Esophagus (tissue), 2 donors: Measurements from ENCODE around the gene E2F4. TPM values are rescaled to one million over a fixed set of nuclear protein-coding genes. Genes with fewer than 3 reads are reported as not detected.

Experiments
- H3K27ac ChIP-seq, 2 donors: one replicate each; pipeline ENCODE4 v1.5.1; 2013; ENCODE audit warnings: low read depth in 2 of 2, mild to moderate bottlenecking in 2 of 2, inconsistent platforms in 1 of 2, low read length in 1 of 2, moderate library complexity in 1 of 2
- H3K27me3 ChIP-seq, 2 donors: one replicate each; pipeline ENCODE4 v1.6.1; 2013; ENCODE audit warnings: low read length in 2 of 2, control low read depth in 1 of 2, mild to moderate bottlenecking in 1 of 2; ENCODE audit not compliant: insufficient read depth in 2 of 2, control insufficient read depth in 1 of 2
- H3K36me3 ChIP-seq, 2 donors: one replicate each; pipeline ENCODE4 v1.6.1; 2013; ENCODE audit warnings: low read length in 1 of 2; ENCODE audit not compliant: control insufficient read depth in 2 of 2, insufficient read depth in 2 of 2
- H3K4me1 ChIP-seq, 2 donors: one replicate each; pipeline ENCODE4 v1.6.1; 2013; ENCODE audit warnings: low read length in 1 of 2; ENCODE audit not compliant: control insufficient read depth in 2 of 2, insufficient read depth in 2 of 2
- H3K4me3 ChIP-seq, 2 donors: one replicate each; pipeline ENCODE4 v1.5.1; 2013; ENCODE audit warnings: low read length in 2 of 2, mild to moderate bottlenecking in 2 of 2, low read depth in 1 of 2, moderate library complexity in 1 of 2
- H3K9me3 ChIP-seq, 2 donors: one replicate each; pipeline ENCODE4 v1.6.1; 2013; ENCODE audit warnings: mild to moderate bottlenecking in 2 of 2, low read depth in 1 of 2, low read length in 1 of 2, moderate library complexity in 1 of 2; ENCODE audit not compliant: control insufficient read depth in 2 of 2, insufficient read depth in 1 of 2
- WGBS, 2 donors: extraction: QIAGEN DNeasy Blood & Tissue Kit; methylation state at CpG; one replicate each; pipeline ENCODE4 v1.1.7; 2013; 5-methylcytosine and 5-hydroxymethylcytosine counted together
- polyA plus RNA-seq, 2 donors: library from polyadenylated mRNA; stranded (reverse); fragments of 200-250 nt; gene quantifications; one replicate each; pipeline ENCODE4 v1.2.3, GENCODE V29; 2013
- donor health status: healthy with polysubstance abuse.
- donor health status: Bipolar disorder and iron deficiency.

Gene E2F4
- polyA plus RNA-seq, 2 donors = 49.1 to 53.0 TPM

DNA sequence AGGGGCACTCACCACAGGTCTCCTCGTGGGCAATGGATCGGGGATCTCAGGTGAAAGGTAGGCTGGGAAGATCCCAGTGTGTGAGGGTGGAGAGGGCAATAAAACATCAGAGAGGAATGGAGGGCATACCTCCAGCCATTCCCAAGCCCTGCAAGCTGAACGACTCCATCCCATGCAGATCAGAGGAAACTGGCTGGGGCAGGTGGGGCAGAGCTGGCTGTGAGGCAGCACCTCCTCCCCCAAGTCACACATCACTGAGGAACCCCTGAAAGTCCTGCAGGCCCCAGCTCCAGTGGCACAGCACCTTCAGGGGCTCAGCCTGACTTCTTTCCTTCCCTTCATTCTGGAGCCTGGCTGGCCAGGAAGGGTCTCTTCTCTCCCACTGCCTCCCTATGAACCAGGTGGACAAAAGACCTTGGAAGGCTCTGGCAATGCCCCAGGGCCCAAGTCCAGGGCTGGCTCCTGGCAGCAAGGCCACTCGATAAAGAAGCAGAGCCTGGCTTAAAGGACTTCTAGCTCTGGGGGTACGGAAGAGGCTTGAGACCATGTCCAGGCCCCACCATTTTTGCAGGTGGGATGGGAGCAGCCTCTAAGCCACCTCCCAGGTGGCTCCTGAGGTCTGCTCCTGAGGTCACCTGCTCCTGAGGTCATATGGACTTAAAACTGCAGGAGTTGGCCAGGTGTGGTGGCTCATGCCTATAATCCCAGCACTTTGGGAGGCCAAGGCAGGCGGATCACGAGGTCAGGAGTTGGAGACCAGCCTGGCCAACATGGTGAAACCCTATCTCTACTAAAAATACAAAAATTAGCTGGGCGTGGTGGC, 21.5 kb downstream of the E2F4 start:
- H3K36me3 ChIP-seq = peaks cover 2% of the 10 kb centered on the region in 2 donors
- no peak overlapping the region for H3K4me3 ChIP-seq
- 78 to 79% methylated on average over 8 of the region's 8 CpGs for WGBS, 2 donors
- H3K4me1 ChIP-seq = no peaks in the 10 kb centered on the region
- H3K27me3 ChIP-seq = no peaks in the 10 kb centered on the region
- no peak overlapping the region for H3K27ac ChIP-seq
- no peaks in the 10 kb centered on the region for H3K9me3 ChIP-seq

DNA sequence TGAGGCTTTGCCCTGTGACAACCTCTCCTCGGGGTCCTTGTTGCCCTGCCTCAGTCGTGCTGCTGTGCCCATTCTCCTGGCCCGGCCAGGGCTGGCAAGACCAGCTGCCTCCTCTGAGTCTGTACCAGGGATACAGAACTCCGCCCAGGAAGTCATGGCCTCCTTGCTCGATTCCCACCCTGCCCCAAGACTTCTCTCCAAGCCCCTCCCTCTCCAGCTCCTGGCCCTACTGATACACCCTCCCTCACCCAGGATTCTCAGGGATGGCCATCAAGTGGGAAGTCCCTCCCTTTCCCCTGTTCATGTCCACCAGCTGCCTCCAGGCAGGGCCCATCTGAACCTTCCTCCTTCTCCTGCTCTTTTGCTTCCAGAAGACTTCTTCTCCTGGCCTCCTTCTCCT, 23.8 kb downstream of the E2F4 start:
- H3K27ac ChIP-seq = no peak overlapping the region
- no peaks in the 10 kb centered on the region for H3K27me3 ChIP-seq
- H3K9me3 ChIP-seq = no peaks in the 10 kb centered on the region
- no peak overlapping the region for H3K4me3 ChIP-seq
- 72 to 80% methylated on average over 5 of the region's 5 CpGs for WGBS, 2 donors
- no peaks in the 10 kb centered on the region for H3K4me1 ChIP-seq
- H3K36me3 ChIP-seq = peaks cover 1 to 2% of the 10 kb centered on the region in 2 donors

DNA sequence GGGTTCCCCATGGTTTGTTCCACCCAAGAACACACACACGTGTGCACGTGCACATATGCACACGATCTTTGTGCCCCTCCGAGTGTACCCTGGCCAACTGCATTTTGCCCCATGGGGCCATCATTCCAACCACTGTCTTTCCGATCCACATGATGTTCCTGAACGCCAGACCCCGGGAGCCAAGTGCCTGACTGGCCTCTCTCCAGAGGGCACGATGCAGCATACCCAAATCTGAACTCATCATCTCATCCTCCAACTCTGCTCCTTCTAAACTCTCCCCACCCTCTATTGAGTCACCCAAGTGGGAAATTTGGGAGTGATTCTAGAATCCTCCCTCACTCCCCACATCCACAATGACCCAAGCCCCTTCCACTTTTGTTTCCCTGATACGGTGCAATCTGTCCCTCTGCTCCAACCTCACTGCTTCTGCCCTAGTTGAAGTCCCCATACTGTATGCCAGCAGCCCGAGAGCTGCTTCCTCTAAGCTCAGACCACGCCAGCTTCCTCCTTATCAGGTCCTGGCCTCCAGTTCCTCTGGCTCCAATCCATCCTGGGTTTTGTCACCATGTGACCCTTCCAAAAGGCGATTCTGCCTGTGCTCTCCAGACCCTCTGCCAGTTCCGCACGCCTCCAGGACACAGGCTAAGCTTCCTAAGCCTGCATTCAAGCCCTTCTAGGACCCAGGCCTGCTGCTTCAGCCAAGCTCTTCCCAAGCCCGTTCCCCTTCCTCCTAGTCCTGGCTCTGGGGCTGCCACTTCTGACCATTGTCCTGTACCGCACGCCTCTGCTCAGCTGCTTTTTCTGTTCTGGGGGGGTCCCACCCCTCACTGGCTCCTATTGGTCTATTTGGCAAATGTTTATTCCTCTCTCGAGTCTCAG, 24.9 kb downstream of the E2F4 start:
- H3K36me3 ChIP-seq = peaks cover 0 to 2% of the 10 kb centered on the region in 2 donors
- no peaks in the 10 kb centered on the region for H3K27me3 ChIP-seq
- H3K4me3 ChIP-seq = no peak overlapping the region
- H3K27ac ChIP-seq = peak overlapping the region in 1 of 2 donors; percentile 18
- H3K4me1 ChIP-seq = no peaks in the 10 kb centered on the region
- 70% methylated on average over 18 of the region's 18 CpGs for WGBS, 2 donors
- no peaks in the 10 kb centered on the region for H3K9me3 ChIP-seq

DNA sequence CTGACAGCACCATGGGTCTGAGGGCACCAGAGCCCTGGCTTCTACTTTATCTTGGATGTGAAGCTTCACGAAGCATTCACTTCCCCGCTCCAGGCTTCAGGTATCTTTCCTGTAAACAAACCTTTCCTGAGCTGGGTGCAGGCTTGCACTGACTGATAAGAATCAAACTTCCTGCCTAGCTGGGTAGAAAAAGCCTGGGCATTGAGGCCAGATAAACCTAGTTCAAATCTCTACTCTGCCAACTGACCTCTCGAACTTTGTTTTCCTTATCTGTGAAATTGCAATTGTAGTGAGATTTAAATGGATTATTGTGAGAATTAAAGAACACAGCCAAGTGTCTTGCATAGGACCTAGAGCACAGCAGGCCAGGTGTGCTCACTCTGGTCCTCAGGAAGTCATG, 32.0 kb downstream of the E2F4 start:
- Histone ChIP-seq H3K27ac (no peak overlapping the region), H3K9me3 (no peaks in the 10 kb centered on the region)
- WGBS, 2 donors = 52 to 63% methylated on average over 3 of the region's 3 CpGs

DNA sequence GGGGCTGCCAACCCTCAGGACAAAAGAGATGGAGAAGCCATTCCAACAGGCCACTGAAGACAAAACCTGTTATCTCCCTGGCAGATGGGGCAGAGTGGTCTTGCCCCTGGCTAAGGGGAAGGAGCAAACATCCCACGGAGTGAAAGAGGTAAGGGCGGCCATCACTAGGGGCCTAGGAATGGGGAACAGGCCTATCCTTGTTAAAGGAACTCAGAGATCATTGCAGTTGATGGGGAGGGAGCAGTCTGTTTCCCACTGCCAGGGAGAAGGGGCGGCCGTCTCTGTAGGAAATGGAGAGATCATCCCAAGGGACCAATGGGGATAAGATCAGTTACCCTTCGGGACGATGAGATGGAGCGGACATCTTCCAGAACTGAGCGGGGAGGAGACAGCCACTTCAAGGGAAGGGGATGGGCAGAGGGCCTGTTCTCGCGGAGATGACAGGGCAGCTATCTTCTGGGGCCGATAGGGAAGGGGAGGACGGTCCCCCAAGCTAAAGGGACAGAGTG, 34.4 kb downstream of the E2F4 start:
- peaks cover 0 to 11% of the 10 kb centered on the region in 2 donors for H3K4me1 ChIP-seq
- no peaks in the 10 kb centered on the region for H3K9me3 ChIP-seq
- H3K27ac ChIP-seq = peak overlapping the region; percentile 81 to 82
- H3K4me3 ChIP-seq = peak overlapping the region; percentile 97 to 98
- WGBS, 2 donors = 12 to 13% methylated on average over 12 of the region's 12 CpGs
- no peaks in the 10 kb centered on the region for H3K27me3 ChIP-seq
- peaks cover 12 to 24% of the 10 kb centered on the region in 2 donors for H3K36me3 ChIP-seq

More for the DNA sequence above, 32.0 kb downstream of the E2F4 start:
- Histone ChIP-seq H3K27me3 (no peaks in the 10 kb centered on the region), H3K4me1 (peaks cover 0 to 11% of the 10 kb centered on the region in 2 donors), H3K36me3 (peaks cover 2 to 5% of the 10 kb centered on the region in 2 donors), H3K4me3 (no peak overlapping the region)

DNA sequence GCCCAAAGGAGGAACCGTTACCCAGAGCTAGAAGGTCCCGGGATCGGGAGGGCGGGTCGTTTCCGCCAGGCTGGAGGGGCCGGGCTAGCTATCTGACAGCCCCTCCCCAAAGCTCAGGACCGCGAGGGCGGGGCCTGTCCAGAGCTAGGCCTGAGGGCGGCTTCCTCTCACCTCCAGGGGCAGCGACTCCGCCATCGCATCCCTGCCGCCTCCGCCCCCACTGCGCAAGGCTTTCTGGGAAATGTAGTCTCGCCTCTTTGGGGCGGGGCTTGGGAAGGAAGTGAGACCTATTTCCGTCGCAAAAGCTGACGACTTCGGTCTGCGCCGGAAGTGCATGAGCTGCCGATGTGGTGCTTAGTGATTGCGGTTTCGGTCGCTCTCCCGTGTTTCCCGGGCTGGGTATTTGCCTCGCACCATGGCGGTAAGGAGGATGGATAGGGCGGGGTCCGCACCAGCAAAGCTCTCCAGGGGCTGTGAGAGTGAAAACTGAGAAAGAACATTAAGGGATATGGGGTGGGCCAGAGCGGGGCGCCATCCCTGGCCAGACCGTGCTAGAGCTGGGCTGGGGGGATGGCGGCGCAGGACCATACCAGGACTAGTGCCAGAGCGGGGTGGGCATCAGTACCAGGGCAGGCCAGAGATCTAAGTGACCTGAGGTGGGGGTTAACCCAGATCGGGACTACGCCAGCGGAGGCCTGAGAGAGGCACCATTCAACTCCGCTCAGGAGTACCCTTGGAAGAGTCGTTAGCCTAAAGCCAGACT, 35.0 kb downstream of the E2F4 start, which contains the start of gene TMEM208:
Gene TMEM208, plus strand, starts transcription at position 327 of the 763 bp plus-strand sequence. Its CDS starts 89 bp downstream, at position 416.
- no peaks in the 10 kb centered on the region for H3K9me3 ChIP-seq
- peak within 1 kb of the TSS; percentile 82 to 88 for H3K27ac ChIP-seq
- no peaks in the 10 kb centered on the region for H3K27me3 ChIP-seq
- peaks cover 0 to 11% of the 10 kb centered on the region in 2 donors for H3K4me1 ChIP-seq
- H3K4me3 ChIP-seq = peak within 1 kb of the TSS; percentile 97 to 98
- 1% methylated on average over 45 to 46 of the region's 46 CpGs for WGBS, 2 donors
- peaks cover 18 to 30% of the 10 kb centered on the region in 2 donors for H3K36me3 ChIP-seq

DNA sequence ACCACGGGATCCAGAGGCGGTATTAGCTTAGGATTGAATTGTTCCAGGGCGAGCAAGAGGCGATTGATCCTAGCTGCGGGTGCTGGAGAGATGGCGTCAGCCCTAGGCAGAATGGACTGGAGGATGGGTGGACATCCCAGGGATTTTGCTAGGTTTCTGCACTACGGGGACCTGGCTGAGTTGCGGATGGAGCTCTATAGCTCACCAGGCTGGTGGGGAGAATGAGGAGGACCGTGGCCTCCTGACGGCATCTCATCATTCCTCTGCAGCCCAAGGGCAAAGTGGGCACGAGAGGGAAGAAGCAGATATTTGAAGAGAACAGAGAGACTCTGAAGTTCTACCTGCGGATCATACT, 35.6 kb downstream of the E2F4 start:
- Histone ChIP-seq H3K4me3 (peak overlapping the region; percentile 97 to 98), H3K9me3 (no peaks in the 10 kb centered on the region), H3K36me3 (peaks cover 18 to 30% of the 10 kb centered on the region in 2 donors), H3K4me1 (peaks cover 0 to 11% of the 10 kb centered on the region in 2 donors), H3K27ac (peak overlapping the region; percentile 69 to 88), H3K27me3 (no peaks in the 10 kb centered on the region)
- WGBS, 2 donors = 13 to 14% methylated on average over 12 of the region's 12 CpGs

DNA sequence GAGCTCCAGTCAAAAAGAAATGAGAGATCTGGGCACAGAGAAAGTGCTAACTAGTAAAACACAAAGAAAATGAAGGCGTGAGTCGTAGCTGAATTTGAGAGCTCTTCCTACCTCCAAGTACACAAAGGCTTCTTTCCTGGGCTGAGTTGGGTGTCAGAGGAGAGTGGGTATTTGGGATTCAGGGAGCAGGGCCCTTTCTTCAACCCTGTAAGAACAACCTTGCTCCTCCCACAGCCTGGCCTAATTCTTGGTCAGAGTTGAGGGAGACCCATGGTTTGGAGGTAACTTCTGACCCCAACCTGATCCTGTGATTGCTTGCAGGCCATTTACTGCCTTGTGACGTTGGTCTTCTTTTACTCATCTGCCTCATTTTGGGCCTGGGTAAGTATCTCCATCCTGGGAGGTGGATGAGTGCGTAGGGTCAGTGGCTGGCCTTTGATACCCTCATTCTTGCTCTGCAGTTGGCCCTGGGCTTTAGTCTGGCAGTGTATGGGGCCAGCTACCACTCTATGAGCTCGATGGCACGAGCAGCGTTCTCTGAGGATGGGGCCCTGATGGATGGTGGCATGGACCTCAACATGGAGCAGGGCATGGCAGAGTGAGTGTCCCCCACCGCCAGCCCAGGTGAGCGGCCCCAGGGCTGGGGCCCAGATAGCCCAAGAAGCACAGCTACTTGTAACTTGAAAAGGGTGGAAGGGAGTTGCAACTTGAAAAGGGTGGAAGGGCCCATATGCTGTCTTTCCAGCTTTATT, 36.3 kb downstream of the E2F4 start:
- Histone ChIP-seq H3K27me3 (no peaks in the 10 kb centered on the region), H3K27ac (no peak overlapping the region), H3K4me3 (peak overlapping the region in 1 of 2 donors; percentile 97), H3K9me3 (no peaks in the 10 kb centered on the region), H3K4me1 (peaks cover 0 to 11% of the 10 kb centered on the region in 2 donors), H3K36me3 (peaks cover 18 to 30% of the 10 kb centered on the region in 2 donors)
- WGBS, 2 donors = 84 to 90% methylated on average over 9 of the region's 9 CpGs
